ENCODE data around the gene ESRRG. TPM values are rescaled to one million over a fixed set of nuclear protein-coding genes. Genes with fewer than 3 reads are reported as not detected.
"Not testable (repeated sequence)": the region's sequence is repeated elsewhere in the genome, so short reads cannot be mapped to it uniquely, and the experiment has no call there.

The ESRRG gene
- total and polyA plus RNA-seq, 3 donors from 2014 or later, result 0.93 to 2.2 (median 1.6) TPM

GRCh38 chr1:216533776-216534175 lies 189.5 kb downstream of the ESRRG start:
- no peak for TF ChIP-seq POLR2A (IDR thresholded peaks at IDR 0.05)
- TF ChIP-seq, protein P1, sequence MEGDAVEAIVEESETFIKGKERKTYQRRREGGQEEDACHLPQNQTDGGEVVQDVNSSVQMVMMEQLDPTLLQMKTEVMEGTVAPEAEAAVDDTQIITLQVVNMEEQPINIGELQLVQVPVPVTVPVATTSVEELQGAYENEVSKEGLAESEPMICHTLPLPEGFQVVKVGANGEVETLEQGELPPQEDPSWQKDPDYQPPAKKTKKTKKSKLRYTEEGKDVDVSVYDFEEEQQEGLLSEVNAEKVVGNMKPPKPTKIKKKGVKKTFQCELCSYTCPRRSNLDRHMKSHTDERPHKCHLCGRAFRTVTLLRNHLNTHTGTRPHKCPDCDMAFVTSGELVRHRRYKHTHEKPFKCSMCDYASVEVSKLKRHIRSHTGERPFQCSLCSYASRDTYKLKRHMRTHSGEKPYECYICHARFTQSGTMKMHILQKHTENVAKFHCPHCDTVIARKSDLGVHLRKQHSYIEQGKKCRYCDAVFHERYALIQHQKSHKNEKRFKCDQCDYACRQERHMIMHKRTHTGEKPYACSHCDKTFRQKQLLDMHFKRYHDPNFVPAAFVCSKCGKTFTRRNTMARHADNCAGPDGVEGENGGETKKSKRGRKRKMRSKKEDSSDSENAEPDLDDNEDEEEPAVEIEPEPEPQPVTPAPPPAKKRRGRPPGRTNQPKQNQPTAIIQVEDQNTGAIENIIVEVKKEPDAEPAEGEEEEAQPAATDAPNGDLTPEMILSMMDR (IDR thresholded peaks at IDR 0.05), result no peak

GRCh38 chr1:216532251-216532798 lies 190.9 kb downstream of the ESRRG start:
- Histone ChIP-seq H3K4me1 (no peaks in the 10 kb centered on the region), H3K4me3 (no peak overlapping the region), H3K36me3 (ENCODE audit: low read depth, missing control alignments) (no peaks in the 10 kb centered on the region), H3K27me3 (no peaks in the 10 kb centered on the region), H3K9me3 (no peaks in the 10 kb centered on the region), H3K27ac (no peak overlapping the region)
- intact Hi-C loops (cut with DNase I; ENCODE audit: low total_unique reads), result no loop called here
- no peak for TF ChIP-seq POLR2A (IDR thresholded peaks at IDR 0.05)
- TF ChIP-seq, protein P1 (IDR thresholded peaks at IDR 0.05), result no peak
- no peak for DNase-seq
- WGBS, 2 donors, result 91% methylated on average over 9 of the region's 9 CpGs

More at GRCh38 chr1:216533776-216534175, 189.5 kb downstream of the ESRRG start:
- no peak overlapping the region for H3K27ac ChIP-seq
- H3K4me3 ChIP-seq, result no peak overlapping the region
- intact Hi-C loops (cut with DNase I; ENCODE audit: low total_unique reads), result no loop called here
- H3K27me3 ChIP-seq, result no peaks in the 10 kb centered on the region
- DNase-seq, result no peak
- no peaks in the 10 kb centered on the region for H3K9me3 ChIP-seq
- no peaks in the 10 kb centered on the region for H3K4me1 ChIP-seq
- 83 to 86% methylated on average over 4 of the region's 4 CpGs for WGBS, 2 donors
- H3K36me3 ChIP-seq (ENCODE audit: low read depth, missing control alignments), result no peaks in the 10 kb centered on the region

DNA sequence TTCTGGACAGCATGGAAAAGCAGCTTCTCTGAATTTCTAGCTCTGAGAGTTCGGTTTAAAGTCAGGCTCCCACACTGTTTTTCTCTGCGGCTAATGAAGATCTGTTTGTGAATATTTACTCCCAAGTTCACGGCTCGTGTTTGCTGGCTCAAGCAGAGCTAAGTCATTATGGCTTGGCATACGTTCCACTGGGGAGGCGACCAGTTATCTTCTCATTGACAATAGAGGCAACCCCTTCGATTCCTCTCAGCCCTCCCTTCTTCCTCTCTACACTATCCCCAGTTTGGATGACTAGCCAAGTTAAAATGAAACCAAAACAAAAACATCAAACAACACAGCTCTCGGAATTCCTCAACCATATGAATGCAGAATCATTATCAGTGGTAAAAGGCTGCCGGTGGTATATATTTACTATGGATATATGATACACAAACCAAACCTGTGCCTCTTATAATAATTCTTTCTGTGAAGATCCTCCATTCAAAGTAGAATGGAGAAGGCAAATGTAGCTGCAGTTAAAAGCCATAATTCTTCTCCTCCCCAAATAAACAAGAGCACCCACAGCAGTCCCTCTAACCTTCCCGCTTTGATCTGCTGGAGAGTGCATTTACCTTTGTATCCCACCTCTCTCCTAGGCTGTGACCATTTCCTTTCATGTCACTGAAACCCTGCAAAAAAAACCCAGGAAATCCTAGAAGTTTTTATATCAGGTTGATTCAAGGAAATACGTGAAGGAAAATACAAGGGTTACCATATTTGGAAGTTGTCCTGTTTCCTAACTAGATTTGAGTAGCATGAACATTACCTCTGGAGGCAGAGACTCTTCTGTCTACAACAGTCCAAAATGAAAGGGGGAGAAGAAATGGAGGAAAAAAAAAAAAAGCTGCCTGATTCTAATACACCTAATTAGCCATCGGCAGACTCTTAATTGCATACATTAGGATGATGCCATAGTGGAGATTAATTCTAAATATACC lies 191.7 kb downstream of the ESRRG start:
- peak overlapping the region; percentile 19 to 51 for H3K4me3 ChIP-seq
- H3K27me3 ChIP-seq, result no peaks in the 10 kb centered on the region
- intact Hi-C loops (cut with DNase I; ENCODE audit: low total_unique reads), result no loop called here
- TF ChIP-seq, protein P1 (IDR thresholded peaks at IDR 0.05), result no peak
- TF ChIP-seq POLR2A (IDR thresholded peaks at IDR 0.05), result no peak
- DNase-seq, result peak; percentile 21
- 28 to 37% methylated on average over 12 of the region's 12 CpGs for WGBS, 2 donors
- no peaks in the 10 kb centered on the region for H3K4me1 ChIP-seq
- H3K36me3 ChIP-seq (ENCODE audit: low read depth, missing control alignments), result no peaks in the 10 kb centered on the region
- no peaks in the 10 kb centered on the region for H3K9me3 ChIP-seq
- H3K27ac ChIP-seq, result no peak overlapping the region

GRCh38 chr1:216529851-216530250 lies 193.4 kb downstream of the ESRRG start:
- DNase-seq; intact Hi-C loops (cut with DNase I; ENCODE audit: low total_unique reads); H3K27me3 ChIP-seq: not testable (repeated sequence)

GRCh38 chr1:216528816-216529215 lies 194.4 kb downstream of the ESRRG start:
- Histone ChIP-seq H3K27ac (no peak overlapping the region), H3K4me1 (no peaks in the 10 kb centered on the region), H3K4me3 (no peak overlapping the region), H3K9me3 (no peaks in the 10 kb centered on the region), H3K36me3 (ENCODE audit: low read depth, missing control alignments) (no peaks in the 10 kb centered on the region), H3K27me3 (no peaks in the 10 kb centered on the region)
- intact Hi-C loops (cut with DNase I; ENCODE audit: low total_unique reads), result no loop called here
- 68 to 74% methylated on average over 1 of the region's 1 CpG for WGBS, 2 donors
- DNase-seq, result no peak
- TF ChIP-seq, protein P1 (IDR thresholded peaks at IDR 0.05), result no peak
- TF ChIP-seq POLR2A (IDR thresholded peaks at IDR 0.05), result no peak

More at GRCh38 chr1:216529851-216530250, 193.4 kb downstream of the ESRRG start:
- not testable (repeated sequence) for H3K4me3 ChIP-seq; H3K27ac ChIP-seq; H3K9me3 ChIP-seq; H3K4me1 ChIP-seq; H3K36me3 ChIP-seq (ENCODE audit: low read depth, missing control alignments)
- 88 to 96% methylated on average over 2 to 3 of the region's 3 CpGs for WGBS, 2 donors
